IPS-20b (cell line): ENCODE measurements around the gene GFOD1.
A peak's percentile ranks its signal among the peaks of the same experiment; 100 is the strongest.
"Not testable (repeated sequence)": the region's sequence is repeated elsewhere in the genome, so short reads cannot be mapped to it uniquely, and the experiment has no call there.

ENCODE experiments used
- H3K27ac ChIP-seq: one replicate; pipeline ENCODE4 v1.5.1; 2013; ENCODE audit warnings: low read length
- H3K27me3 ChIP-seq: 2 replicates; pipeline ENCODE4 v1.6.1; 2013; ENCODE audit warnings: mild to moderate bottlenecking, low read length, inconsistent platforms; ENCODE audit not compliant: insufficient read depth
- H3K36me3 ChIP-seq: 2 replicates; pipeline ENCODE4 v1.6.1; 2013; ENCODE audit warnings: low read depth, mild to moderate bottlenecking, inconsistent platforms, low read length, moderate library complexity; ENCODE audit not compliant: insufficient read depth
- H3K4me1 ChIP-seq: 2 replicates; pipeline ENCODE4 v1.6.1; 2013; ENCODE audit warnings: mild to moderate bottlenecking, control low read depth, inconsistent platforms, low read length, moderate library complexity; ENCODE audit not compliant: insufficient read depth
- H3K4me3 ChIP-seq: 2 replicates; pipeline ENCODE4 v1.5.1; 2013; ENCODE audit warnings: mild to moderate bottlenecking, low read length, inconsistent platforms
- H3K9ac ChIP-seq: 2 replicates; pipeline ENCODE4 v1.6.1; 2013; ENCODE audit warnings: low read depth, mild to moderate bottlenecking, inconsistent platforms, low read length, moderate library complexity
- H3K9me3 ChIP-seq: 2 replicates; pipeline ENCODE4 v1.6.1; 2013; ENCODE audit warnings: mild to moderate bottlenecking, low read depth, low read length, inconsistent platforms; ENCODE audit not compliant: insufficient read depth

The GFOD1 gene

DNA sequence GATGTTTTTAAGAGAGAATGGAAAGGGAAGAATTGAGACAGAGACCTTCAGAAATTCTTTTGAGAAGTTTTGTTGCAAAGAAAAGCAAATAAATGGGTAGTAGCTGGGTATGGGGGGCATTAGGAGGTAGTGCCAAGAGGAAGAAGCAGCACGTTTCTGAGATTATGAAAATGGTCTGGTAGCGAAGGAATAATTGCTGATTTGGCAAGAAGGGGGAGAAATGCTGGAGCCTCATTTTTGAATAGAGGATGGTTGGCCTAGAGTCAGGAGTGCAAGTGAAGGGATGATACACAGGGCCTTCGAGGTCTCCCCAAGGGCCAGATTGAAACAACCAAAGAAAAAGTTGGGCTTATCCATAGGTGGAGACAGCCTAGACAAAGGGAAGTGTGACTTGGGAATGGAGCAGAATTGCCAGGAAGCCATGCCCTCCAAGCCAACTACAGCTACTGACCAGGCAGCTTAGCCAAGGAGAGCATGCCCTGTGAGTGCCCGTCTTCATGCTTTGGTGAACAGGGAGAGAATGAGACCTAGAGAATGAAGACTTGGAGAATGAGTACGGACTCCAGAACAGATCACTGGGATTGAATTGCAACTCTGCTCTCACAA lies 144.9 kb downstream of the GFOD1 start:
- Histone ChIP-seq H3K9ac (no peak overlapping the region), H3K4me3 (no peak overlapping the region), H3K9me3 (no peaks in the 10 kb centered on the region), H3K27ac (no peak overlapping the region), H3K4me1 (no peaks in the 10 kb centered on the region), H3K27me3 (no peaks in the 10 kb centered on the region), H3K36me3 (no peaks in the 10 kb centered on the region)

DNA sequence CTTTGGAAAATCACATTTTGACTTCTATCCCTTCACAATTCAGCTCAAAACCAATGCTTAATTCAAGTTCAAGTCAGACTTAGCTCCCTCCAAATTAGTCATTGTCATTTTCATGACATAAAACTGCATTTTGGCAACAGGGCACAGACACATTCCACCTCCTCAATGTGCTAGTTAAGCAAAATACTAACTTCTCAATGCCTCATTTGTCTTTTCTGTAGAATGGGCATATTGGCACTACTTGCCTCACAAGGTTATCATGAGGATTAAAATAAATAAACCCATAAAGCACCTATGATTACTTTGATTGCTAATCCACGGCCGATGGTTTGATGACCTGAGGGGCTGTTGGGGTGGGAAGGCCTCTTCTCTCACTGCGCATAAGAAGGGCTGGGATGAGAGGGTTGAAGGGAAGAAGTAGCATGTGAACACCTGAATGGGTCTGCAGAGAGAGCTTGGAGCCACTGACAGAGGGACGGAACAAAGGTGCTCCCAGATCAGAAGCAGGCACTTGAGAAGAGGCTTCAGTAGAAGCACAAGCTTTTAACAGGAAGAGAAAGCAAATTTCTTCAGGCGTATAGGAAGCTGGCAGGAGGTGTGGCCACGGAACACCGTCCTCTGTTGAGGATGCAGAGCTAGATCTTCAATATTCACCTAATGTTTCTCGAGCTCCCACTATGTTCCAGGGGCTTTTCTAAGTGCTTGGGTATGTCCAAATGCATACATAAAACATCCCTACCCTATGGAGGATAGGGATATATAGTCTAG lies 147.4 kb downstream of the GFOD1 start:
- Histone ChIP-seq H3K9ac (no peak overlapping the region), H3K36me3 (no peaks in the 10 kb centered on the region), H3K27me3 (no peaks in the 10 kb centered on the region), H3K4me3 (no peak overlapping the region), H3K9me3 (no peaks in the 10 kb centered on the region), H3K4me1 (no peaks in the 10 kb centered on the region), H3K27ac (no peak overlapping the region)

DNA sequence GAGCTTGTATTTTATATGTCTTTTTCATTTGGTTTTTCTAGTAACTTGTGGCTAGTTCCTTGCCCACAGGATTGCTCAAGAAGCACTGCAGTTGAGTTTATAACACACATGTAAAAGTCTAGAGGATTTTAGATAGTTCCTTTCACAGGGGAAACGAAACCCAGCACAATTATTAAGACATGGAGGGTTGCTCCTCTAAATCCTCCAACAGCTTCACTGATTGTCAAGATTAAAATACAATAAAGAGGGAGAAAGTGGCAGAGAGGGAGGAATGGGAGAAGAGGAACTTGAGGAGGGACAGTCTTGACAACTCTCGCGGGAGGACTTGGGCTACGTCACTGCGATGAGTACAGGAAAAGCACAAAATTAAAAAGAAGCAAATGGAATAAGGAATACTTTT lies 149.4 kb downstream of the GFOD1 start:
- H3K4me3 ChIP-seq = no peak overlapping the region
- no peaks in the 10 kb centered on the region for H3K4me1 ChIP-seq
- no peak overlapping the region for H3K9ac ChIP-seq
- no peaks in the 10 kb centered on the region for H3K27me3 ChIP-seq
- no peaks in the 10 kb centered on the region for H3K9me3 ChIP-seq
- H3K36me3 ChIP-seq = no peaks in the 10 kb centered on the region
- no peak overlapping the region for H3K27ac ChIP-seq

DNA sequence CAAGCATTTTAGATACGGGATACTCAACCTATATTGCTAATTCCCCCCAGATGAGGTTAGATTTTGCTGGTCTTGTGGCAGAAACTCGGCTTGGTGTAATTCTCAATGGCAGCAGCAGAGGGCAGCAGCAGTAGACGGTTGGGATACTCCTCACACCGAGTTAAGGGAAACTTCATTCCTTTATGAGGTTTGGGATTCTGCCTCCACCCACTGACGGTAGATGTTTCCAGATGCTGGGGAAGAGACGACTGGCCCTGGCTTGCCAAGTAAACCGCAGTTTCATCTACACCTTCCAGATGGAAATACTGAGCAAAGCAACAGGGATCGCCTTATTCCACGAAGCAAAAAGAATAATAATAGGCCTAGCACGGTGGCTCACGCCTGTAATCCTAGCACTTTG lies 150.8 kb downstream of the GFOD1 start:
- Histone ChIP-seq H3K36me3 (no peaks in the 10 kb centered on the region), H3K27ac (no peak overlapping the region), H3K4me3 (no peak overlapping the region), H3K9ac (no peak overlapping the region), H3K9me3 (no peaks in the 10 kb centered on the region), H3K4me1 (no peaks in the 10 kb centered on the region), H3K27me3 (no peaks in the 10 kb centered on the region)

- Histone ChIP-seq H3K36me3 (no peaks in the 10 kb centered on the region), H3K27me3 (no peaks in the 10 kb centered on the region), H3K4me1 (no peaks in the 10 kb centered on the region), H3K9me3 (no peaks in the 10 kb centered on the region), H3K9ac (no peak overlapping the region), H3K27ac (no peak overlapping the region), H3K4me3 (no peak overlapping the region)
Measured at GRCh38 chr6:13334953-13335352, 152.4 kb downstream of the GFOD1 start.

- Histone ChIP-seq H3K27me3 (no peaks in the 10 kb centered on the region), H3K9me3 (no peaks in the 10 kb centered on the region), H3K4me1 (peaks cover 4% of the 10 kb centered on the region; the same call in 1 of the 2 replicates), H3K9ac (no peak overlapping the region), H3K4me3 (no peak overlapping the region), H3K36me3 (no peaks in the 10 kb centered on the region), H3K27ac (no peak overlapping the region)
Measured at GRCh38 chr6:13332349-13332706, 155.1 kb downstream of the GFOD1 start.

GRCh38 chr6:13331516-13332348 lies 155.7 kb downstream of the GFOD1 start:
- Histone ChIP-seq H3K4me1 (peaks cover 10% of the 10 kb centered on the region; the same call in 1 of the 2 replicates), H3K9me3 (no peaks in the 10 kb centered on the region), H3K27me3 (no peaks in the 10 kb centered on the region), H3K27ac (no peak overlapping the region), H3K36me3 (no peaks in the 10 kb centered on the region), H3K9ac (no peak overlapping the region), H3K4me3 (no peak overlapping the region)

DNA sequence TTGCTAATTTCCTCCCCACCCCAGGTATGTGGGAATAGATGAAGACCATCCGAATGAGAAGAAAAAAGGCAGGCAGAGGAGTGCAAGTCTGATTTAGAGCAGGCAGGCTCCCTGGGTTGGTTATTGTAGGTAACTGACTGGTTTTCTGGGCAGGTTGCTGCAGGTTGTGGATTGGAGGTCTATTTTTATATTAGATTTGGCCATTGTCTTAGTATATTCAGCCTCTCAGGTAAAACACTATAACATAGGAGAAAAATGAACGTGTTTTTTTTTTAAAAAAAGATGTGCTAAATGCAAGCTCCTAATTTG lies 158.6 kb downstream of the GFOD1 start:
- peaks cover 28% of the 10 kb centered on the region for H3K36me3 ChIP-seq
- peak overlapping the region; percentile 99 for H3K9ac ChIP-seq
- H3K4me3 ChIP-seq = peak overlapping the region; percentile 100
- H3K9me3 ChIP-seq = no peaks in the 10 kb centered on the region
- H3K4me1 ChIP-seq = peaks cover 11% of the 10 kb centered on the region; the same call in 1 of the 2 replicates
- H3K27ac ChIP-seq = peak overlapping the region; percentile 81
- H3K27me3 ChIP-seq = no peaks in the 10 kb centered on the region

DNA sequence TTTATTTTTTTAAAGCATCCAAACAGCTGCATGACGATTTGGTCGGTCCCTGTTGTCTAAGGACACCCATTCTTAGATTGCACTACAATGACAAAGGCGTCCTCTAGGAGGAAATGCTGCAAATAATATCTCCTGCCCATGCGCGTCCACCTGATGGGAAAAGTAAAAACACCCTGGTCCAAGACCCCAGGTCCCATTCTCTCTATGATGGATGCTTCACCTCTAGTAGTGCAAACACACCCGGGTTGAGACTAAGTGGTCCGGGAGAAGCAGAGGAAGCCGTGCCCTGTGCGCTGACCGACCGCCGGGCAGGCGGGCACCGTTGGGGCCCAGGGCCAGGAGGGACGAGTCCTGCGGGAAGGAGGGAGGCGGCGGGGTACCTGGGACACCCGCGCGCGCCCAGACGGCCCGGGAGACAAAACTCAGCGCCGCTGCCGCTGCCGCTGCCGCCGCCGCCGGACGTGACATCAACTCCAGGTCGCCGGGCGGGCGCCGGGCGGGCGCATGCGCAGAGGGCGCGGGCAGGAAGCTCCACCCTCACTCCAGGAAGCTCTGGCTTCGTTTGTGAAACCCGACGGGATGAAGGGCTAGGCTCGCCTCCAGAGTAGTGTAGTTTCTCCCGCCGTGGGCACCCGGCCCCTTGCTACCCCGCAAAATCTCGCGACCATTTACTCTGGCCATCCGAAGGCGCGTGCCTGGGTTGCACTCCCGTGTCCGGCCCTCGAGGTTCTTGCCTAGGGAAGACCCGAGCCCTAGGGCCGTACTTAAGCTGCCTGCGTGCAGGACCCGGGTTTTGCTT lies 159.1 kb downstream of the GFOD1 start, which contains the start of gene TBC1D7:
TSS of gene TBC1D7 (minus strand) at position 462 of the 799 bp plus-strand sequence. CDS start 1,639 bp downstream, outside the sequence.
- H3K4me3 ChIP-seq = peak within 1 kb of the TSS; percentile 100
- no peaks in the 10 kb centered on the region for H3K27me3 ChIP-seq
- H3K36me3 ChIP-seq = peaks cover 34% of the 10 kb centered on the region
- peak within 1 kb of the TSS; percentile 99 for H3K9ac ChIP-seq
- no peaks in the 10 kb centered on the region for H3K9me3 ChIP-seq
- peak within 1 kb of the TSS; percentile 85 for H3K27ac ChIP-seq
- H3K4me1 ChIP-seq = peaks cover 11% of the 10 kb centered on the region; the same call in 1 of the 2 replicates

GRCh38 chr6:13327691-13328075 lies 159.7 kb downstream of the GFOD1 start:
- Histone ChIP-seq H3K9ac (peak overlapping the region; percentile 99), H3K27ac (peak overlapping the region; percentile 85), H3K36me3 (peaks cover 37% of the 10 kb centered on the region), H3K4me1 (peaks cover 11% of the 10 kb centered on the region; the same call in 1 of the 2 replicates), H3K4me3 (peak overlapping the region; percentile 100), H3K27me3 (no peaks in the 10 kb centered on the region), H3K9me3 (no peaks in the 10 kb centered on the region)

GRCh38 chr6:13326031-13326586 lies 161.3 kb downstream of the GFOD1 start:
- not testable (repeated sequence) for H3K27me3 ChIP-seq, H3K9ac ChIP-seq, H3K27ac ChIP-seq, H3K9me3 ChIP-seq, H3K4me3 ChIP-seq
- H3K4me1 ChIP-seq = peaks cover 11% of the 10 kb centered on the region; the same call in 1 of the 2 replicates
- H3K36me3 ChIP-seq = peaks cover 53% of the 10 kb centered on the region
